ENCODE measurements around the gene NDUFA8. TPM values are rescaled to one million over a fixed set of nuclear protein-coding genes. Genes with fewer than 3 reads are reported as not detected.

The NDUFA8 gene
- total RNA-seq, 5 donors from 2014 or later (not counting 1 experiment from before 2014, with no cell fraction given) = 11.2 to 25.4 (median 18.4) TPM

DNA sequence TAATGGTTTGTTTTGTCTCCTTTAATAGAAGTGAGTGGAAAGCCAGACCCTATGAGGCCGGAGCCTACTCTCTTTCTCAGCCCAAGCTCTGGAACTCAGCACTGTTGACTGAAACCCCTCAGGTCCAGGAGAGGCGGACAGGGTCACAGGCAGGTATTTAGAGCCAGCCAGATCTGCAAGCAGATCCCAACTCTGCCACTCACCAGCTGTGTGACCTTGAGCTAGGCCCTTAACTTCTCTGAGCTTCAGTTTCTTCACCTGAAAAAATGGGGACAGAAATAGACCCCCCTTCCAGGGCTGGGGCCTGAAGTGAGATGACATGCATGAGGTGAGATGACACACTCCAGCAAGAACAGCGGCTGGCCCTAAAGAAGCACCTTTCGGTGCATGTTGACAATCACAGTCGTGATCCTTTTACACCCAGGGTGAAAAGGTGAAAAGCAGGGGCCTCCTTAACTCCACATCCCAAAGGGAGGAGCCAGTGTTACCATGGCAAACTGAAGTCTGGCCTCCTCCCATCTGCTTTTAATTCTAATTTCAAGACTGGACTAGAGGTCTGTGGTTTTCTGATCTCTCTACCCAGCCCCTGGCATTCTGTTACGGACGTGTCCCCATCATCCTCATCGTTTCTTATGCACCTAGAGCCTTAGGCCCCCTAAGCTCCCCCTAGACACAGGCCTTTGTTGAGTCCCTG, 27.3 kb upstream of the NDUFA8 start:
- Mint-ChIP-seq H3K4me1 (no peaks in the 10 kb centered on the region), H3K4me3 (no peak overlapping the region), H3K27me3 (peaks cover 4 to 8% of the 10 kb centered on the region in 2 donors), H3K27ac (no peak overlapping the region), H3K36me3 (no peaks in the 10 kb centered on the region), H3K9me3 (no peaks in the 10 kb centered on the region)
- no peak for DNase-seq
- Histone ChIP-seq H3K4me1 (ENCODE audit: control insufficient read depth in 1 of 2, extremely low read depth in 1 of 2, insufficient read depth in 2 of 2, low read length in 2 of 2) (no peaks in the 10 kb centered on the region), H3K9me3 (no peaks in the 10 kb centered on the region), H3K36me3 (ENCODE audit: control insufficient read depth in 2 of 2, extremely low read depth in 1 of 2, insufficient read depth in 1 of 2, low read length in 1 of 2) (no peaks in the 10 kb centered on the region), H3K4me3 (ENCODE audit: control insufficient read depth in 1 of 2, extremely low read depth in 1 of 2, low read length in 1 of 2) (no peak overlapping the region), H3K27ac (ENCODE audit: low read length) (no peak overlapping the region), H3K27me3 (replicated peaks in 1 of 2; ENCODE audit: control insufficient read depth in 2 of 2, extremely low read depth in 1 of 2, insufficient read depth in 2 of 2, low read length in 1 of 2) (peaks cover 0 to 2% of the 10 kb centered on the region in 2 experiments)
- 82% methylated on average over 5 of the region's 8 CpGs for WGBS (ENCODE audit: insufficient coverage)
- ATAC-seq (replicated peaks in 1 of 4) = no peak
- POLR2A ChIA-PET = no interaction called here
- CTCF ChIA-PET = interaction anchor here in 1 of 2 donors (0.5 kb wide), 1 partner anchor 31 kb away, joined by 3 read pairs; no protein-coding TSS in a partner anchor

DNA sequence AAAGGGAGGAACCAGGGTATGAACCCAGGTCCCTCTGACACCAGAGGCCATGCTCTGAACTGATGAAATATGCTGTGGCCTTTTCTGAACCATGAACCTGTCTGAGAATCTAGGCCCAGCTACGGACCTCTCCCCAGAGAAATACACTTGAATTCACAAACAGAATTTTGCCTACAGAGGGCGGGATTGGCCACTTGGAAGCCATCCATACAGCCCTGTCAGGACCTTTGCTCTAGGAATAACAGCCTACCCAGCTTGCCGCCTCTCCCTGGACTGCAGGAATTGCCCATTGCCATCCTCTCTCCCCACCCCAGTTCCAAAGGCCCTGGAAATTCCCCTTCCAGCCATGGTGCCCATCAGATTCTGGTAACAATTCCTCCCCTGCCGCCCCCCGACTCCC, 26.7 kb upstream of the NDUFA8 start:
- H3K36me3 Mint-ChIP-seq = no peaks in the 10 kb centered on the region
- no peak overlapping the region for H3K4me3 ChIP-seq (ENCODE audit: control insufficient read depth in 1 of 2, extremely low read depth in 1 of 2, low read length in 1 of 2)
- H3K9me3 ChIP-seq = no peaks in the 10 kb centered on the region
- DNase-seq (no peak), ATAC-seq (replicated peaks in 1 of 4) (no peak)
- no peaks in the 10 kb centered on the region for H3K9me3 Mint-ChIP-seq
- no peaks in the 10 kb centered on the region for H3K36me3 ChIP-seq (ENCODE audit: control insufficient read depth in 2 of 2, extremely low read depth in 1 of 2, insufficient read depth in 1 of 2, low read length in 1 of 2)
- peaks cover 0 to 2% of the 10 kb centered on the region in 2 experiments for H3K27me3 ChIP-seq (replicated peaks in 1 of 2; ENCODE audit: control insufficient read depth in 2 of 2, extremely low read depth in 1 of 2, insufficient read depth in 2 of 2, low read length in 1 of 2)
- 73% methylated on average over 5 of the region's 5 CpGs for whole genome bisulfite sequencing (ENCODE audit: insufficient coverage)
- peaks cover 4 to 13% of the 10 kb centered on the region in 2 donors for H3K27me3 Mint-ChIP-seq
- no peak overlapping the region for H3K27ac ChIP-seq (ENCODE audit: low read length)
- no peaks in the 10 kb centered on the region for H3K4me1 Mint-ChIP-seq
- H3K27ac Mint-ChIP-seq = no peak overlapping the region
- ChIA-PET POLR2A (no interaction called here), CTCF (interaction anchor here in 1 of 2 donors (0.5 kb wide), 1 partner anchor 30 kb away, joined by 3 read pairs; no protein-coding TSS in a partner anchor)
- no peak overlapping the region for H3K4me3 Mint-ChIP-seq
- H3K4me1 ChIP-seq (ENCODE audit: control insufficient read depth in 1 of 2, extremely low read depth in 1 of 2, insufficient read depth in 2 of 2, low read length in 2 of 2) = no peaks in the 10 kb centered on the region

DNA sequence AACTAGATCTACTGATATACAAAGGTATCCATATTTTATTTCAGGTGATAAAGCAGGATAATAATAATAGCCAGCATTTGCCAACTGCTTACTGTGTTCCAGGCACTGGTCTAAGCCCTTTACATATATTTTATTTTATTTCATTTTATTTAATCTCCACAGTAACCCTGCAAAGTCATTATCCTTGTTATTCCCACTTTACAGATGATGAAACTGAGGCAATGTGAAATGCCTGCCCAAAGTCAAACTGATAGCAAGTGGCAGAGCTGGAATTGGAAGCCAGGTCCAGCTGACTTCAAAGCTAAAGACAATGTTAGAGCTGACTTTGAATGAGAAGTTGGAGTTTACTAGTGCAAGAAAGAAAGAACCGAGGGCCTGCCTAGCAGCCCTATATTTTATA, 25.0 kb upstream of the NDUFA8 start:
- ATAC-seq (replicated peaks in 1 of 4) (no peak), DNase-seq (no peak)
- POLR2A ChIA-PET = no interaction called here
- CTCF ChIA-PET = no interaction called here
- no peaks in the 10 kb centered on the region for H3K36me3 Mint-ChIP-seq
- no peaks in the 10 kb centered on the region for H3K9me3 Mint-ChIP-seq
- Histone ChIP-seq H3K4me1 (ENCODE audit: control insufficient read depth in 1 of 2, extremely low read depth in 1 of 2, insufficient read depth in 2 of 2, low read length in 2 of 2) (no peaks in the 10 kb centered on the region), H3K36me3 (ENCODE audit: control insufficient read depth in 2 of 2, extremely low read depth in 1 of 2, insufficient read depth in 1 of 2, low read length in 1 of 2) (no peaks in the 10 kb centered on the region), H3K27ac (ENCODE audit: low read length) (no peak overlapping the region), H3K4me3 (ENCODE audit: control insufficient read depth in 1 of 2, extremely low read depth in 1 of 2, low read length in 1 of 2) (no peak overlapping the region), H3K9me3 (no peaks in the 10 kb centered on the region), H3K27me3 (replicated peaks in 1 of 2; ENCODE audit: control insufficient read depth in 2 of 2, extremely low read depth in 1 of 2, insufficient read depth in 2 of 2, low read length in 1 of 2) (peaks cover 0 to 5% of the 10 kb centered on the region in 2 experiments)
- WGBS (ENCODE audit: insufficient coverage) = no CpG with 5 or more reads among the region's 1 CpG
- H3K27me3 Mint-ChIP-seq = peaks cover 8 to 16% of the 10 kb centered on the region in 2 donors
- no peak overlapping the region for H3K27ac Mint-ChIP-seq
- H3K4me3 Mint-ChIP-seq = no peak overlapping the region
- H3K4me1 Mint-ChIP-seq = no peaks in the 10 kb centered on the region

DNA sequence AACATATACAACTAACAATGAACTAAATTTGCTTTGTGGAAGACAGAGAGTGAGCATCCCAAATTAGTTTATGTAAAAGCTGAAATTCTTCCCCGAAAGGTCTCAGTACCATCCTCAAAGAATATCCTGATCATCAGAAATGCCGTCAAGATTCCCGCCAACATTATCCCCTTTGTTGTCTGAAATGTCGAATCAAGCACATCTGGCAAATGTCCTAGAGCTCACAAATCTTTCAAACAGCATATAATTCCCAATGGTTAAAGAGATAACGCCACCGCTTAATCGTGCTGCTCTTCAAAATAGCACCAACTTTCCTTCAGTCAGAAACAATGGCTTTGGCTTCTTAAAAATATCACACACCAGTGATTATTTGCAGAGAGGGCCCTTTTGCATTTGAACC, 23.9 kb upstream of the NDUFA8 start:
- CTCF ChIA-PET = interaction anchor here in 1 of 2 donors (1.4 kb wide), 1 partner anchor 11 kb away, joined by 3 read pairs; no protein-coding TSS in a partner anchor
- no peak for ATAC-seq (replicated peaks in 1 of 4)
- no peak for DNase-seq

DNA sequence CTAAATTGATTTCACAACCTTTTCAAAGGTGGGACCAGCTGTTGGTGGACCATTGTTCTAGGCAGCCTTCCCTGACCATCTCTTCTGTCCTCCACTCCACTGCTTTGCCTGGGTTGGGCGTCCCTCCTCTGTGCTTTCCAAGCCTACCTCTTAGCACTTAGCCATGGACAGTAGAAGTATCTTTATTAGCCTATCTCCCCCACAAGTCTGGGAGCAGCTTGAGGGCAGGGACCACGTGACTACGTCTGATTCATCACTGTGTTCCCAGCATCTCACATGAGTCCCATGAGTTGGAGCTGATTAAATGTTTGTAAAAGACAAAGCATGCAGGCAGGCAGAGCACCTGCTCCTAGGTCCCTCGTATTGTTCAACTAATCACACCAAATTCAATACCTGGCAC, 21.1 kb upstream of the NDUFA8 start:
- no peak for DNase-seq

More for the DNA sequence above, 23.9 kb upstream of the NDUFA8 start:
- Mint-ChIP-seq H3K9me3 (no peaks in the 10 kb centered on the region), H3K4me3 (no peak overlapping the region), H3K4me1 (no peaks in the 10 kb centered on the region), H3K27ac (no peak overlapping the region), H3K36me3 (no peaks in the 10 kb centered on the region), H3K27me3 (peaks cover 10 to 16% of the 10 kb centered on the region in 2 donors)
- Histone ChIP-seq H3K4me3 (ENCODE audit: control insufficient read depth in 1 of 2, extremely low read depth in 1 of 2, low read length in 1 of 2) (no peak overlapping the region), H3K36me3 (ENCODE audit: control insufficient read depth in 2 of 2, extremely low read depth in 1 of 2, insufficient read depth in 1 of 2, low read length in 1 of 2) (no peaks in the 10 kb centered on the region), H3K27ac (ENCODE audit: low read length) (no peak overlapping the region), H3K9me3 (no peaks in the 10 kb centered on the region), H3K4me1 (ENCODE audit: control insufficient read depth in 1 of 2, extremely low read depth in 1 of 2, insufficient read depth in 2 of 2, low read length in 2 of 2) (no peaks in the 10 kb centered on the region), H3K27me3 (replicated peaks in 1 of 2; ENCODE audit: control insufficient read depth in 2 of 2, extremely low read depth in 1 of 2, insufficient read depth in 2 of 2, low read length in 1 of 2) (peaks cover 0 to 5% of the 10 kb centered on the region in 2 experiments)
- POLR2A ChIA-PET = no interaction called here
- WGBS (ENCODE audit: insufficient coverage) = 81% methylated on average over 6 of the region's 7 CpGs

DNA sequence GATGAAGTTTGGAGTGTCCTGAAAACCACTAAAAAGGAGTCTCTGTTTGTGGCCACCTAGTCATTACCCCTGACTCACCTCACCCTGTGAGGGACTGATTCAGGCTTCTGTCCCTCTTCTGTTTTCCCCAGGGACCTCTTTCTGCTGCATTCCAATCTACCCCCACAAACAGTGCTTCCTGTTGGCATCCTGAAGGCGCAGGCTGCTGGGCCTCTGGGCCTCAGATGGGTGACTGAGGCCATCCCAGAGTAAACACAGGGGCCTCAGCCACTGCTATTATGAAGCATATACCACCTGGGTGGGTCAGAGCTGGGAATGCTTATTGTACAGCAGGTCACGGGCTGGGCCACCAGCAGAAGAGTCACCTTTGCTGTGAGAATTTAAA, 20.1 kb upstream of the NDUFA8 start:
- no peaks in the 10 kb centered on the region for H3K4me1 Mint-ChIP-seq
- H3K27me3 Mint-ChIP-seq = peaks cover 18% of the 10 kb centered on the region in 2 donors
- ChIA-PET POLR2A (no interaction called here), CTCF (interaction anchor here in 1 of 2 donors (1.2 kb wide), 1 partner anchor 11 kb away, joined by 3 read pairs; no protein-coding TSS in a partner anchor)
- Histone ChIP-seq H3K9me3 (no peaks in the 10 kb centered on the region), H3K27me3 (replicated peaks in 1 of 2; ENCODE audit: control insufficient read depth in 2 of 2, extremely low read depth in 1 of 2, insufficient read depth in 2 of 2, low read length in 1 of 2) (peaks cover 0 to 4% of the 10 kb centered on the region in 2 experiments), H3K4me1 (ENCODE audit: control insufficient read depth in 1 of 2, extremely low read depth in 1 of 2, insufficient read depth in 2 of 2, low read length in 2 of 2) (no peaks in the 10 kb centered on the region), H3K36me3 (ENCODE audit: control insufficient read depth in 2 of 2, extremely low read depth in 1 of 2, insufficient read depth in 1 of 2, low read length in 1 of 2) (no peaks in the 10 kb centered on the region), H3K4me3 (ENCODE audit: control insufficient read depth in 1 of 2, extremely low read depth in 1 of 2, low read length in 1 of 2) (no peak overlapping the region), H3K27ac (ENCODE audit: low read length) (no peak overlapping the region)
- H3K27ac Mint-ChIP-seq = no peak overlapping the region
- DNase-seq (no peak), ATAC-seq (replicated peaks in 1 of 4) (no peak)
- WGBS (ENCODE audit: insufficient coverage) = 69% methylated on average over 2 of the region's 2 CpGs
- no peaks in the 10 kb centered on the region for H3K36me3 Mint-ChIP-seq
- no peaks in the 10 kb centered on the region for H3K9me3 Mint-ChIP-seq
- H3K4me3 Mint-ChIP-seq = no peak overlapping the region

More for the DNA sequence above, 21.1 kb upstream of the NDUFA8 start:
- Histone ChIP-seq H3K27ac (ENCODE audit: low read length) (no peak overlapping the region), H3K9me3 (no peaks in the 10 kb centered on the region), H3K36me3 (ENCODE audit: control insufficient read depth in 2 of 2, extremely low read depth in 1 of 2, insufficient read depth in 1 of 2, low read length in 1 of 2) (no peaks in the 10 kb centered on the region), H3K4me3 (ENCODE audit: control insufficient read depth in 1 of 2, extremely low read depth in 1 of 2, low read length in 1 of 2) (no peak overlapping the region), H3K4me1 (ENCODE audit: control insufficient read depth in 1 of 2, extremely low read depth in 1 of 2, insufficient read depth in 2 of 2, low read length in 2 of 2) (no peaks in the 10 kb centered on the region), H3K27me3 (replicated peaks in 1 of 2; ENCODE audit: control insufficient read depth in 2 of 2, extremely low read depth in 1 of 2, insufficient read depth in 2 of 2, low read length in 1 of 2) (peaks cover 0 to 4% of the 10 kb centered on the region in 2 experiments)
- Mint-ChIP-seq H3K4me1 (no peaks in the 10 kb centered on the region), H3K27me3 (peaks cover 10 to 16% of the 10 kb centered on the region in 2 donors), H3K4me3 (no peak overlapping the region), H3K9me3 (no peaks in the 10 kb centered on the region), H3K27ac (no peak overlapping the region), H3K36me3 (no peaks in the 10 kb centered on the region)
- ChIA-PET CTCF (interaction anchor here (0.6 to 1.2 kb wide), 2 partner anchors 12 to 540 kb away, joined by 3 read pairs; no protein-coding TSS in a partner anchor), POLR2A (no interaction called here)
- WGBS (ENCODE audit: insufficient coverage) = no CpG with 5 or more reads among the region's 4 CpGs
- no peak for ATAC-seq (replicated peaks in 1 of 4)

Data from T-cell (primary cell).